Measurements from ENCODE around the gene SSH2. TPM values are rescaled to one million over a fixed set of nuclear protein-coding genes. Genes with fewer than 3 reads are reported as not detected.

Gene SSH2
- total and polyA plus RNA-seq, 9 of the 15 experiments (the other 6 are each of a cell fraction or from before 2014, with no cell fraction given), result 3.9 to 16.1 (median 10.2) TPM

GRCh38 chr17:29669266-29669665, 260.8 kb downstream of the SSH2 start (continued):
- TF ChIP-seq RERE (CRISPR knock-in tag; IDR thresholded peaks at IDR 0.05; ENCODE audit: borderline replicate concordance), result no peak
- no peak for TF ChIP-seq POLR2A (conservative IDR thresholded peaks at IDR 0.05)
- no peak for TF ChIP-seq VEZF1 (CRISPR knock-in tag; IDR thresholded peaks at IDR 0.05)
- TF ChIP-seq GABPB1 (CRISPR knock-in tag; IDR thresholded peaks at IDR 0.05), result no peak
- TF ChIP-seq ZNF3 (CRISPR knock-in tag; IDR thresholded peaks at IDR 0.05), result no peak
